ENCODE results near the gene RAPH1. TPM values are rescaled to one million over a fixed set of nuclear protein-coding genes. Genes with fewer than 3 reads are reported as not detected.

RAPH1 gene
- total RNA-seq, 4 donors from 2014 or later = 22.5 to 83.0 (median 44.2) TPM

DNA sequence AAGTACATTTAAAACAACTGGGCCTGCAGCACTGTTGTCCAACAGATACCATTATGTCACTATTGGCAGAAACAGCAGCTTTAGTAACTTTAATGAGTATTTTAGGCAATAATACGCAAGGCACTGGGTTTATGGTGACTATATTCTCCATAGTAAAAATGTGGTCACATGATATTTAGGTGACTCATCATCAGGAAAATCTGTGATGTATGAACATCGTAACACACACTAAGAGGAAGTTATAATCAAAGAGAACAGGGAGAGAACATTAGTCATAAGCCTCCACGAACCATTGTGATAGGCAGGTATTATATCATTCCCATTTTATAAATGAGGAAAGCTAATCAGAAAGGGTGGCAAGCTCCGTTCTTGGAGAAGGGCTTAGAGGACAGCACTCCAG lies 36.9 kb downstream of the RAPH1 start:
- TF ChIP-seq, protein P1, sequence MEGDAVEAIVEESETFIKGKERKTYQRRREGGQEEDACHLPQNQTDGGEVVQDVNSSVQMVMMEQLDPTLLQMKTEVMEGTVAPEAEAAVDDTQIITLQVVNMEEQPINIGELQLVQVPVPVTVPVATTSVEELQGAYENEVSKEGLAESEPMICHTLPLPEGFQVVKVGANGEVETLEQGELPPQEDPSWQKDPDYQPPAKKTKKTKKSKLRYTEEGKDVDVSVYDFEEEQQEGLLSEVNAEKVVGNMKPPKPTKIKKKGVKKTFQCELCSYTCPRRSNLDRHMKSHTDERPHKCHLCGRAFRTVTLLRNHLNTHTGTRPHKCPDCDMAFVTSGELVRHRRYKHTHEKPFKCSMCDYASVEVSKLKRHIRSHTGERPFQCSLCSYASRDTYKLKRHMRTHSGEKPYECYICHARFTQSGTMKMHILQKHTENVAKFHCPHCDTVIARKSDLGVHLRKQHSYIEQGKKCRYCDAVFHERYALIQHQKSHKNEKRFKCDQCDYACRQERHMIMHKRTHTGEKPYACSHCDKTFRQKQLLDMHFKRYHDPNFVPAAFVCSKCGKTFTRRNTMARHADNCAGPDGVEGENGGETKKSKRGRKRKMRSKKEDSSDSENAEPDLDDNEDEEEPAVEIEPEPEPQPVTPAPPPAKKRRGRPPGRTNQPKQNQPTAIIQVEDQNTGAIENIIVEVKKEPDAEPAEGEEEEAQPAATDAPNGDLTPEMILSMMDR (IDR thresholded peaks at IDR 0.05; ENCODE audit: low read depth) = no peak

DNA sequence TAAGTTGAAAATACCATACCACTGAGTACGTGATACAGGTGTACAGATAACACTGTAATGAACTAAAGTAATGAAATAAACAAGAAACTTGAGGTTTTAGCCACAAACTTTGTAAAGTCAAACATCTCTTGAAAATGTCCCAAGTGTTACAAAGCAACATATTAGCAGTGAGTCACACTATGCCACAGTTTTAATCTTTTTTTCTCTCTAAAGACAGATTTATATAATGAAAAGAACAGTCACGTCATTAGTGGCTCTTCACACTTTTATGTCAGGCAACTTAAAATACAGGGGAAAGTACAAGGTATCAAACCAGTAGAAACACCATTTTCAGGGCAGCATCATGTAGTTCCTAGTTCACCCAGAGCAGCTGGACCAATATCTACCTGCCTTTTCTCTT lies 42.1 kb downstream of the RAPH1 start:
- TF ChIP-seq, protein P1 (IDR thresholded peaks at IDR 0.05; ENCODE audit: low read depth) = no peak

DNA sequence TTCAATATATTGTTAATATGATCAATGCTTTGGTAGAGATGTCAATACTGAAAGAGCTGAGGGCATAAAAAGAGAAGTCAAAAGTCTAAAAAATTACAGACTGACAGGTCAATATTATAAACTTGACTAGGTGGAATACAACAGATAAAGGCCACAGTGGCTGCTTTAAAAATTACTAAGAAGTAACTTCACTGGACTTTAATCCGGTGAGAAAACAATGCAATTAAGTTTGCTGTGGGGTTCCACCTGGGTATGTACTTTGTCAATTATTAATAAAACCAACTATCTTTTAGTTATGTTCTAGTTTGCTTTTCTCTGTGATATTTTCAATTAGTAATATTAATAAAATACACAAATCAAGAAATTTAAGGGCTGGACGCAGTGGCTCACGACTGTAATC lies 44.7 kb downstream of the RAPH1 start:
- TF ChIP-seq, protein P1 (IDR thresholded peaks at IDR 0.05; ENCODE audit: low read depth) = no peak

DNA sequence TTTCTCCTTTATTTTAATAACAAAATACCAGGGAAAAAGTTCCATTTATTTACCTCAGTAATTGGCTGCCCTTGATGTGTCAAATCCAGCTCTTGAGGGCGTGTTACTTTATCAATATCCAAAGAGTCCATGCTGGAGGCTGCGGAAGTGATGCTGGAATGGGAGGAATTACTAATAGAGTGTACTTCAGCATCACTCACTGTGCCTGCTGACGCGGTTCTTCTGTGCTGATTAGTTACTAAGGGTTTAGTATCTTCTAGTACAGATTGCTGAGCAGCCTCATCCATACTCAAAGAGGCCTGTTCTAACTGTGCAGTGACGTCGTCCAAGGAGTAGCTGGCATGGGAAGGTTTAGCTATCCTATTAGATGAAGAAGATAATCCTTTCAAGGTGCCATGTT lies 45.6 kb downstream of the RAPH1 start:
- TF ChIP-seq, protein P1 (IDR thresholded peaks at IDR 0.05; ENCODE audit: low read depth) = no peak

DNA sequence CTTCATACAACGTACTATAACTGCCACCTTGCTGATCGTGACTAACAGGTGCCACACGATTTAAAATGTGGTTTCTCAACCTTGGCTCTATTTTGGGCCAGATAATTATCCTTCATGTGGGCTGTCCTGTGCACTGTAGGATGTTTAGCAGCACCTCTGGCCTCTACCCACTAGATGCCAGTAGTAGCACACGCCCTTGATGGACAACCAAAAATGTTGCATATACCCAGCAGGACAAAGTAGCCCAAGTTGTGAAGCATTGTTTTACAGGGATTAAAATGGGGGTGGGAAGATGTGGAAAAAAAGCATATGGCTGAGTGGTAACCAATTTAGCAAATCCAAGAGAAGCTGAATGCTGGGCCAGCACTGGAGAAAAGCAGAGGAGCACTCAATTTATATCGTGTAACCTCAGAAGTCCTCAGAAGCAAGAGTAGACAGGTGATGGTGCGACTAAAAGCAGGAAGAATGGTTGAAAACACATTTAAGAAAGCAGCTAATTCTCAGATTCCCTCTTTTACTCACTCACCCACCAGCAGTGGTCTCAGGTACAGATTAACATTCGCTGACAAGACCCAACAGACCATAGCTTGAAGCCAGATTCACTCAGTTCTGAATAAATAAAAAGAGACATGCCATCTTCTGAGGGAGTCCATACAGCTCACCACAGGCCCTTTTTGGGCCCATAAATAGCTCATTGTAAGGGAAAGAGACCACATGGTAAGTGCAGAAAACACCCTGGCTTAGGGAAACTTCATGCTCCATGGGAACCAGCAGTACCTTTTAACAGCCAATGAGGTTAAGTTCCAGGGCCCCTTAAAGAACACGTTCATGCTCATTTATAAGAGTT lies 50.6 kb downstream of the RAPH1 start:
- TF ChIP-seq, protein P1 (IDR thresholded peaks at IDR 0.05; ENCODE audit: low read depth) = no peak

DNA sequence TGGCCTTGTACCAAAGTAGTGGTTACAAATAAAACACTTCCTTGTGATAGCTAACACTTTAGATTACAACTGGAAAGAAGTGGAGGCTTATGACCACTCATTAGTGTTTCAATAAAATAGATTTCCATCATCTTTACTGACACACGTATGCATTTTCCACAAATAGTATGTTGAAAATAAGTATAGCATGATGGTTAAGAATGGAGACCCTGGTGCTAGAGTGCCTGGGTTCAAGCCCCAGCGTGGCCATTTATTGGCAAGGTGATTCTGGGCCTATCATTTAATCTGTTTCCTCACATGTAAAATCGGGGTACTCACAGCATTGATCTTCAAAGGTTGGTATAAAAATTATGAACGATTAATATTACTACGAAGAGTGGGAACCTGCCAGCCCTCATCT lies 54.5 kb downstream of the RAPH1 start:
- TF ChIP-seq, protein P1 (IDR thresholded peaks at IDR 0.05; ENCODE audit: low read depth) = no peak

DNA sequence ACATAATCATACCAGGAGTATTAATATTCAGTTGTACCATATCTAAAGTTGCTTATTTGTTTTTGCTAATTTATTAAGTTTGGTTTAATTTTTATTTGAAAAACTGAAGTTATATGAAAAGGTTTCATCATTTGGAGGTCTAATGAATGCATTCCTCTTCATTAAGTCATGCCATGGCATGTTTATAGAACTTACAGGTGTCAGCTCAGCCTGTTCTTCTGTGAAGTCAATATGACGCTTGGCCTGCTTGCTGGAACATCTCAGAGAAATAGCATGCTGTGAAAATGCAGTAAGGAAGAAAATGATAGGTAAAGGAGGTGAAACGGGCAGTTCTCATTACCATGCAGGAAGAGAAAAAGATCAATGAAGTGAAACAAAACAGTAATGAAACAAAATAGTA lies 58.2 kb downstream of the RAPH1 start:
- TF ChIP-seq, protein P1 (IDR thresholded peaks at IDR 0.05; ENCODE audit: low read depth) = no peak
